ENCODE data around the gene MYO9A. TPM values are rescaled to one million over a fixed set of nuclear protein-coding genes. Genes with fewer than 3 reads are reported as not detected.

MYO9A gene
- polyA plus RNA-seq, 1 donor from 2014 or later = 23.1 TPM

DNA sequence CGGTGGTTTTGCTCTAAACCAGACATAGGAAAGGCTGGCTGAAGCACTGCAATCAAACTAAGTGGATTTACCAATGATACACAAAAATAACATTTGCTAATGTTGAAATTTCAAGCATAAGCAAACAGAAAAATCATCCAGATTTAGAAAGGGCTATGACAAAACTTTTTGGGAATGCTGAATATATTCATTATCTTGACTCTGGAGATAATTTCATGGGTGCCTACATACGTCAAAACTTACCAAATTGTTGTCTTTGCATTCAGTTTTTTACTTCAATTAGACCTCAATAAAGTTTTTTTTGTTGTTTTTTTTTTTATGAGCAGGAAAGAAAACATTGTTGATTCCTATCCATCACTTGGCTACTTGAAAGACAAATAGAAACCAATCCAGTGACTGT lies 166.8 kb downstream of the MYO9A start:
- Mint-ChIP-seq H3K4me3 (no peak overlapping the region), H3K27ac (no peak overlapping the region), H3K27me3 (no peaks in the 10 kb centered on the region), H3K4me1 (no peaks in the 10 kb centered on the region), H3K9me3 (no peaks in the 10 kb centered on the region), H3K36me3 (peaks cover 4% of the 10 kb centered on the region)

DNA sequence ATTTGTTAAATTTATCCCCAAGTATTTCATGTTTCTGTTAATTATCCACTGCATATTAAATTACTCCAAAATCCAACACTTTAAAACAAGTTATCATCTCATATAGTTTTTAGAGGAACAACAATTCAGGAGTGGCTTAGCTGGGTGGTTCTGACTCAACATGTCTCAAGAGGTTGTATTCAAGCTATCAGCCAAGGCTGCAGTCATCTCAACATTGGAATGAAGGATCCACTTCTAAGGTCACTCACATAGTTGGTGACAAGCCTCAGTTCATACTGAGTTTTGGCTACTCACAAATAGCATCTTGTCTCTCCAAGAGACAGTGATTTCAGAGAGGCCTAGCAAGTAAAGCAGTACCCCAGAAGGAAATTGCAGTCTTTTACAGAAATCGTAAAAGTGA lies 172.9 kb downstream of the MYO9A start:
- Mint-ChIP-seq H3K36me3 (peaks cover 3% of the 10 kb centered on the region), H3K27ac (no peak overlapping the region), H3K27me3 (no peaks in the 10 kb centered on the region), H3K4me3 (no peak overlapping the region), H3K9me3 (no peaks in the 10 kb centered on the region), H3K4me1 (no peaks in the 10 kb centered on the region)

DNA sequence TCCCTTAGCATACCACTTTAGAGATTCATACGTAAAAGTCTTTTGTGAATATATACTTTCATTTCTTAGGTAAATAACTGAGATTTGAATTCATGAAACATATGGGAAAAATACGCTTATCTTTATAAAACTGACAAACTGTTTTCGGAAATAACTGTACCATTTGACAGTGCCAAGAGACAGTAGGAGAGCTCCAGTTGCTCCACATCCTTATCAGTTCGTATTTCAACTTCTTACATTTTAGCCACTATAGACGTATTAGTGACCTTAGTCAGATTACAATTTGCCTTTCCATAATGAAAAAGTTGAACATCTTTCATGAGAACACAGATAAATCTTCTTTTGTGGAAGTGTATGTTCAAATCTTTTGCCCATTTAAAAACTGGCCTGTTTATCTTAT lies 174.1 kb downstream of the MYO9A start:
- no peaks in the 10 kb centered on the region for H3K4me1 Mint-ChIP-seq
- no peak overlapping the region for H3K4me3 Mint-ChIP-seq
- H3K36me3 Mint-ChIP-seq = peaks cover 1% of the 10 kb centered on the region
- no peak overlapping the region for H3K27ac Mint-ChIP-seq
- H3K27me3 Mint-ChIP-seq = no peaks in the 10 kb centered on the region
- no peaks in the 10 kb centered on the region for H3K9me3 Mint-ChIP-seq

DNA sequence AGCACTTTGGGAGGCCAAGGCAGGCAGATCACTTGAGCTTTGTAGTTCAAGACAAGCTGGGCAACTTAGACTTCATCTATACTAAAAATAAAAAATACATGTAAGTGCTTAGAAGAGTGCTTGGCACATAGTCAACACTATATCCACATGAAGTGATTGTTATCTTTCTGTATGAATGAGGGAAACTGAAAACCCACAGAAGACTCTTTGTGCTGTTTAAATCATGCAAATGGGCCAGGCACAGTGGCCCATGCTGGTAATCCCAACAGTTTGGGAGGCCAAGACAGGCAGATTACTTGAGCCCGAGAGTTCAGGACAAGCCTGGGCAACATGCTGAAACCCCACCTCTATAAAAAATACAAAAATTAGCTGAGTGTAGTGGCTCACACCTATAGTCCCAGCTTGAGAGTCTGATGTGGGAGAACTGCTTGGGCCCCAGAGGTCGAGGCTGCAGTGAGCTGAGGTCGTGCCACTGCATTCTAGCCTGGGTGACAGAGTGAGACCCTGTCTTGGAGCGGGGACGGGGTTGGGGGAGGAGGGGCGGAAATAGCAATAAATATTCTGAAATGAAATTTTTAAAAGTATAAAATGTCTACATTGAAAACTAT lies 177.9 kb downstream of the MYO9A start:
- Mint-ChIP-seq H3K27ac (no peak overlapping the region), H3K36me3 (peaks cover 5% of the 10 kb centered on the region), H3K4me3 (no peak overlapping the region), H3K27me3 (no peaks in the 10 kb centered on the region), H3K4me1 (peaks cover 0 to 2% (median 0%) of the 10 kb centered on the region in 3 donors), H3K9me3 (peaks cover 0 to 3% (median 1%) of the 10 kb centered on the region in 3 donors)

DNA sequence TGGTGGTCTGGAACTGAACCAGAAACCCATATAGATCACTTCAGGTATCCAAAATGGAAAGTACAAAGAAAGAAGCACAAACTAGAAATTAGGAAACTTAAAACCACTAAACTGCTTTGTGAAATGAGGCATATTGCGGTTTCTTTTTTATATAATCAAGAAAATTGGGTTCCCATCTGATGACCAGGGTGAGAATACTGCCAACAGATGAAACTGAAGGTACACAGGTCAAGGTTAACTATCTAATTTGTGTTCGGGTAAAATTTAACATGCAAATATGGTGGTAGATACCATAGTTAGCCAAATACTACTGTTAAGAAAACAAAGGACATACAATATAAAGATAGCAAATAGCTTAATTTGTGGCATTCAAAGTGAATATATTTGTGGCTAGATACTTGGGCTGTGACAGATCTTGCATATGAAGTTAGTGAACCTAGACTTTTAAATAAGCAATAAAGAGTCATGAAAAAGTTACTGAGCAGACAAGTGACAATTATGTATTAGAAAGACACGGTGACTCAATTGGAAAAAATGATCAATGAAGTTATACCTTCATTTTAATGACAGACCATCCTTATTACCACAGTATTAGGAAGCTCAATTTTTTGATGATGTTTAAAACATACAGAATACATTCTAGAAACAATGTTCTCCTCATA lies 180.2 kb downstream of the MYO9A start:
- H3K4me3 Mint-ChIP-seq = no peak overlapping the region
- peaks cover 0 to 2% (median 0%) of the 10 kb centered on the region in 3 donors for H3K4me1 Mint-ChIP-seq
- no peak overlapping the region for H3K27ac Mint-ChIP-seq
- no peaks in the 10 kb centered on the region for H3K27me3 Mint-ChIP-seq
- peaks cover 0 to 4% (median 3%) of the 10 kb centered on the region in 3 donors for H3K9me3 Mint-ChIP-seq
- peaks cover 14% of the 10 kb centered on the region for H3K36me3 Mint-ChIP-seq

- Mint-ChIP-seq H3K4me1 (peaks cover 0 to 2% (median 0%) of the 10 kb centered on the region in 3 donors), H3K9me3 (peaks cover 4 to 27% (median 17%) of the 10 kb centered on the region in 3 donors), H3K4me3 (no peak overlapping the region), H3K36me3 (peaks cover 22% of the 10 kb centered on the region), H3K27ac (no peak overlapping the region), H3K27me3 (no peaks in the 10 kb centered on the region)
Observed at GRCh38 chr15:71934446-71934845, 183.5 kb downstream of the MYO9A start.

- H3K36me3 Mint-ChIP-seq = peaks cover 20% of the 10 kb centered on the region
- H3K4me1 Mint-ChIP-seq = no peaks in the 10 kb centered on the region
- no peaks in the 10 kb centered on the region for H3K27me3 Mint-ChIP-seq
- H3K4me3 Mint-ChIP-seq = no peak overlapping the region
- H3K27ac Mint-ChIP-seq = no peak overlapping the region
- peaks cover 4 to 27% (median 17%) of the 10 kb centered on the region in 3 donors for H3K9me3 Mint-ChIP-seq
Observed at GRCh38 chr15:71932689-71933088, 185.3 kb downstream of the MYO9A start.

DNA sequence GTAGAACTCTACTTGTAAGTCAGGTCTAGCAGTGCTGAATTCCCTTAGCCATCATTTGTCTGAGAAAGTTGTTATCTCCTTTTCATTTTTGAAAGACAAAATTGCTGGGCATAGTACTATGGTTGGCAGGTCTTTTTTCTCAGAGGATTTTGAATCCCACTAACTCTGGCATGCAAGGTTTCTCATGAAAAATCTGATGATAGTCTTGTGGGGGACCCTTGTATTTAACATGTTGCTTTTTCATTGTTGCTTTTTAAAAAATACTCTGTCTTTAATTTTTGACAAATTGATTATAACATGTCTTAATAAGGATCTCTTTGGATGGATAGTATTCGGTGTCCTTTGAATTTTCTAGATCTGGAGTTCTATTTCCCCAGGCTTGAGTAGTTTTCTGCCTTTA lies 186.7 kb downstream of the MYO9A start:
- Mint-ChIP-seq H3K4me1 (no peaks in the 10 kb centered on the region), H3K36me3 (peaks cover 18% of the 10 kb centered on the region), H3K27me3 (no peaks in the 10 kb centered on the region), H3K27ac (no peak overlapping the region), H3K9me3 (peaks cover 5 to 27% (median 17%) of the 10 kb centered on the region in 3 donors), H3K4me3 (peak overlapping the region in 1 of 4 donors; percentile 46)

DNA sequence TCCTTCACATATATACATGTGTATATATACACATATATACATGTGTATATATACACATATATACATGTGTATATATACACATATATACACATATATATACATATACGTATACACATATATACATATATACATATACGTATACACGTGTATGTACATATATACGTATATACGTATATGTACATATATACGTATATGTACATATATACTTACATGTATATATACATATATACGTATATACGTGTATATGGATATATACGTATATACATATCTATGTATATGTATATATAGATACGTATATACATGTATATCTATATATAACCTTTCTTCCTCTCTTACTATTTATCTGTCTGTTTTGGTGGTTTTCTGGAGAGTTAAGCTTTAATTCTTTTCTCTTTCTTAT lies 192.8 kb downstream of the MYO9A start:
- Mint-ChIP-seq H3K27me3 (no peaks in the 10 kb centered on the region), H3K36me3 (peaks cover 7% of the 10 kb centered on the region)

DNA sequence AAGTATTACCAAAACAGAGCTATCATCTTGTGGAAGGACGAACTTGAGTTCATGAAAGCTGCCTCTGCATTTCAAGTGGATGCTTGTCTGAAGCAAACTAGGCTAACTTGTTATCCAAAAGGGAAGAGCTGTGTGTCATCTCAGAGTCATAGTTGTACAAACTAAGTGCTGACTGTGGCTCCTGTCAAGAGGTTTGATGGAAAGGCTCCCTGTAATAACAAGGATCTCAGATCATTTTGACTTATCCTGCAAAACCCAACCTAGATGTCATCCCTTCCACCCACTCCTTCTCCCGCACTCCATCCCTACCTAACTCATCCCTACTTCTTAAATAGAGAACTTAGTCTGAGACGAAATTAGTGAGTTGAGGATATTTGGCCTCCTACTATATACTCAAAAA lies 196.8 kb downstream of the MYO9A start:
- Mint-ChIP-seq H3K9me3 (no peaks in the 10 kb centered on the region), H3K27me3 (no peaks in the 10 kb centered on the region), H3K4me1 (no peaks in the 10 kb centered on the region), H3K36me3 (peaks cover 10% of the 10 kb centered on the region), H3K4me3 (no peak overlapping the region), H3K27ac (no peak overlapping the region)

More for the DNA sequence above, 192.8 kb downstream of the MYO9A start:
- H3K27ac Mint-ChIP-seq = no peak overlapping the region
- H3K4me1 Mint-ChIP-seq = no peaks in the 10 kb centered on the region
- H3K4me3 Mint-ChIP-seq = no peak overlapping the region
- H3K9me3 Mint-ChIP-seq = peaks cover 0 to 5% (median 2%) of the 10 kb centered on the region in 3 donors

DNA sequence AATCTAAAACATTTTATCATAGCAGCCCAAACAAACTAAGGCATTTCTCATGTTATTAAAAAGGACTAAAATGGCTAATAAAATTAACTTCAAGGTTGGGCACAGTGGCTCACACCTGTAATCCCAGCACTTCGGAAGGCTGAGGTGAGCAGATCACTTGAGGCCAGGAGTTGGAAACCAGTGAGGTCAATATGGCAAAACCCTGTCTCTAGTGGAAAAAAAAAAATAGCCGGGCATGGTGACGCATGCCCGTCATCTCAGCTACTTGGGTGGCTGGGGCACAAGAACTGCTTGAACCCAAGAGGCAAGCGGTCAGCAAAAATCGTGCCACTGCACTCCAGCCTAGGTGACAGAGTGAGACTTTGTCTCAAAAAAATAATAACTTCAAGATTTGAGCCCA lies 197.4 kb downstream of the MYO9A start:
- Mint-ChIP-seq H3K36me3 (peaks cover 10% of the 10 kb centered on the region), H3K27ac (no peak overlapping the region), H3K4me3 (no peak overlapping the region), H3K4me1 (no peaks in the 10 kb centered on the region), H3K9me3 (no peaks in the 10 kb centered on the region), H3K27me3 (no peaks in the 10 kb centered on the region)

GRCh38 chr15:71916834-71917233 lies 201.1 kb downstream of the MYO9A start:
- Mint-ChIP-seq H3K27me3 (no peaks in the 10 kb centered on the region), H3K36me3 (peaks cover 15% of the 10 kb centered on the region), H3K4me1 (peaks cover 0 to 2% (median 0%) of the 10 kb centered on the region in 3 donors), H3K9me3 (peaks cover 0 to 6% (median 0%) of the 10 kb centered on the region in 3 donors), H3K4me3 (no peak overlapping the region), H3K27ac (no peak overlapping the region)

DNA sequence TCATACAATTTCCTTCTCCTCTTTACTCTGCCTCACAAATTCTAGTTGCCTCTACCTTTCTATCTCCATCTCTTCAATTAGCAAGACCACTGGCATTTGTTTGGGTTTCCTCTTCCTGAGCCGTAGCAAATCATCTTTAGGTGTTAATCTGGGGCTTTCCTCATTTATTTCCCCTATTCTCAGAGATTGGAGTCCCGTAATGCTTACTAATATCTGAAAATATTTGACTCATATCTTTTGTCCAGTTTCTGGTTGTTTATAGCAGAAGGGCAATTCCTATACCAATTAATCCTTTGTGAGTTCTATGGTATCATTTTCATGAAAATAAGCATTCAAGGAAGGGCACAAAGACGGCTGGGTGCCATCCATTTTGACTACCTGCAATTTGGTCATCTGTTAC lies 203.9 kb downstream of the MYO9A start:
- H3K27me3 Mint-ChIP-seq = no peaks in the 10 kb centered on the region
- H3K4me3 Mint-ChIP-seq = peak overlapping the region in 1 of 4 donors; percentile 20

GRCh38 chr15:71899674-71900073 lies 218.3 kb downstream of the MYO9A start:
- peaks cover 27% of the 10 kb centered on the region for H3K36me3 Mint-ChIP-seq
- H3K27ac Mint-ChIP-seq = no peak overlapping the region
- H3K27me3 Mint-ChIP-seq = no peaks in the 10 kb centered on the region
- H3K9me3 Mint-ChIP-seq = peaks cover 0 to 2% (median 0%) of the 10 kb centered on the region in 3 donors
- peaks cover 0 to 2% (median 0%) of the 10 kb centered on the region in 3 donors for H3K4me1 Mint-ChIP-seq
- H3K4me3 Mint-ChIP-seq = no peak overlapping the region

More for the DNA sequence above, 203.9 kb downstream of the MYO9A start:
- Mint-ChIP-seq H3K4me1 (peaks cover 0 to 2% (median 0%) of the 10 kb centered on the region in 3 donors), H3K36me3 (peaks cover 17% of the 10 kb centered on the region), H3K9me3 (peaks cover 0 to 6% (median 0%) of the 10 kb centered on the region in 3 donors), H3K27ac (no peak overlapping the region)

- Mint-ChIP-seq H3K27ac (no peak overlapping the region), H3K4me3 (no peak overlapping the region)
Observed at GRCh38 chr15:71893691-71894090, 224.3 kb downstream of the MYO9A start.

DNA sequence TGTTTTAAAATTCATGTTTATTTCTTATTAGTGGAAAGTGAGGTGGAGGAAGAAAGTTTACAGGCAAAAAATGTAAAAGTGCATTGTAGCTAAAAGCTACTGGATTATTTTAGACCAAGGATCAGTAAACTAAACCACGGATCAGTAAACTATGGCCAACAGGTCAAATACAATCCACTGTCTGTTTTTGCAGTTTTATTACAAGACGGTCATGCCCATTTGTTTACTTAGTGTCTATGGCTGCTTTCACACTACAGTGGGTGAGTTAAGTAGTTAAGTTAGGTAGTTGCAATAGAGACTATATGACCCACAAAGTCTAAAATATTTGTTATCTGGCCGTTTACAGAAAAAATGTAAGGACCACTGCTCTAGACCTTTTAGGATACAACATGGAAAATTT lies 225.6 kb downstream of the MYO9A start:
- Mint-ChIP-seq H3K27me3 (no peaks in the 10 kb centered on the region), H3K4me1 (peaks cover 0 to 12% (median 8%) of the 10 kb centered on the region in 3 donors), H3K27ac (no peak overlapping the region), H3K9me3 (no peaks in the 10 kb centered on the region), H3K36me3 (peaks cover 23% of the 10 kb centered on the region), H3K4me3 (no peak overlapping the region)

More at GRCh38 chr15:71893691-71894090, 224.3 kb downstream of the MYO9A start:
- H3K36me3 Mint-ChIP-seq = peaks cover 23% of the 10 kb centered on the region
- no peaks in the 10 kb centered on the region for H3K27me3 Mint-ChIP-seq
- H3K4me1 Mint-ChIP-seq = peaks cover 2 to 10% (median 7%) of the 10 kb centered on the region in 3 donors
- no peaks in the 10 kb centered on the region for H3K9me3 Mint-ChIP-seq

Measured in IgD-negative memory B cell (primary cell).